ENCODE data around the gene PTPRCAP. TPM values are rescaled to one million over a fixed set of nuclear protein-coding genes. Genes with fewer than 3 reads are reported as not detected.
"Not testable (repeated sequence)": the region's sequence is repeated elsewhere in the genome, so short reads cannot be mapped to it uniquely, and the experiment has no call there.

The PTPRCAP gene
- total RNA-seq, 2 experiments from 2014 or later, result 328 to 389 TPM

GRCh38 chr11:67428052-67429001 is 9.2 kb downstream of the PTPRCAP start, which contains the start of gene RPS6KB2:
TSS of gene RPS6KB2 (plus strand) at chr11:67428494. CDS start at chr11:67428546, 52 bp downstream.
- peak within 1 kb of the TSS; percentile 94 for H3K27ac Mint-ChIP-seq
- H3K4me1 Mint-ChIP-seq, result peaks cover 60% of the 10 kb centered on the region
- H3K36me3 Mint-ChIP-seq (ENCODE audit: low read depth), result peaks cover 23% of the 10 kb centered on the region
- DNase-seq, result peak; percentile 100
- CTCF ChIA-PET, result interaction anchor here (0.8 to 2.6 kb wide), 6 partner anchors 9 to 40 kb away, joined by 3 to 14 read pairs (median 3); partner anchors contain the start of genes PTPRCAP, TBC1D10C and TMEM134
- no peaks in the 10 kb centered on the region for H3K27me3 Mint-ChIP-seq
- H3K9me3 Mint-ChIP-seq, result no peaks in the 10 kb centered on the region
- H3K4me3 Mint-ChIP-seq, result peak within 1 kb of the TSS; percentile 95
- POLR2A ChIA-PET, result interaction anchor here (0.6 to 1.2 kb wide), 3 partner anchors 23 to 56 kb away, joined by 3 to 4 read pairs (median 4); no protein-coding TSS in a partner anchor

DNA sequence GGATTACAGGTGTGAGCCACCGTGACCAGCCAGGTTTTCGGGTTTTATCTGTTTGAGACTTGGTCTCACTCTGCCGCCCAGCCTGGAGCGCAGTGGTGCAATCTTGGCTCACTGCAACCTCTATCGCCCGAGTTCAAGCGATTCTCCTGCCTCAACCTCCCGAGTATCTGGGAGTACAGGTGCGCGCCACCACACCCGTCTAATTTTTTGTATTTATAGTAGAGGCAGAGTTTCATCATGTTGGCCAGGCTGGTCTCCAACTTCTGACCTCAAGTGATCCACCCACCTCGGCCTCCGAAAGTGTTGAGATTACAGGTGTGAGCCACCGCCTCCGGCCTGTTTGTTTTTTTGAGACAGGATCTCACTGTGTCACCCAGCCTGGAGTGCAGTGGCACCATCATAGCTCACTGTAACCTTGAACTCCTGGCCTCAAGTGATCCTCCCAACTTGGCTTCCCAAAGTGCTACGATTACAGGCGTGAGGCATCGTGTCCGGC is 10.1 kb downstream of the PTPRCAP start:
- CTCF ChIA-PET, result interaction anchor here (1.0 to 2.6 kb wide), 4 partner anchors 11 to 41 kb away, joined by 3 to 14 read pairs (median 4); partner anchors contain the start of genes PTPRCAP, TBC1D10C and TMEM134
- peaks cover 60% of the 10 kb centered on the region for H3K4me1 Mint-ChIP-seq
- H3K36me3 Mint-ChIP-seq (ENCODE audit: low read depth), result peaks cover 16% of the 10 kb centered on the region
- not testable (repeated sequence) for DNase-seq, H3K9me3 Mint-ChIP-seq, H3K27me3 Mint-ChIP-seq
- peak overlapping the region; percentile 95 for H3K4me3 Mint-ChIP-seq
- POLR2A ChIA-PET, result interaction anchor here (1.2 kb wide), 1 partner anchor 22 kb away, joined by 4 read pairs; no protein-coding TSS in a partner anchor
- H3K27ac Mint-ChIP-seq, result peak overlapping the region; percentile 94

DNA sequence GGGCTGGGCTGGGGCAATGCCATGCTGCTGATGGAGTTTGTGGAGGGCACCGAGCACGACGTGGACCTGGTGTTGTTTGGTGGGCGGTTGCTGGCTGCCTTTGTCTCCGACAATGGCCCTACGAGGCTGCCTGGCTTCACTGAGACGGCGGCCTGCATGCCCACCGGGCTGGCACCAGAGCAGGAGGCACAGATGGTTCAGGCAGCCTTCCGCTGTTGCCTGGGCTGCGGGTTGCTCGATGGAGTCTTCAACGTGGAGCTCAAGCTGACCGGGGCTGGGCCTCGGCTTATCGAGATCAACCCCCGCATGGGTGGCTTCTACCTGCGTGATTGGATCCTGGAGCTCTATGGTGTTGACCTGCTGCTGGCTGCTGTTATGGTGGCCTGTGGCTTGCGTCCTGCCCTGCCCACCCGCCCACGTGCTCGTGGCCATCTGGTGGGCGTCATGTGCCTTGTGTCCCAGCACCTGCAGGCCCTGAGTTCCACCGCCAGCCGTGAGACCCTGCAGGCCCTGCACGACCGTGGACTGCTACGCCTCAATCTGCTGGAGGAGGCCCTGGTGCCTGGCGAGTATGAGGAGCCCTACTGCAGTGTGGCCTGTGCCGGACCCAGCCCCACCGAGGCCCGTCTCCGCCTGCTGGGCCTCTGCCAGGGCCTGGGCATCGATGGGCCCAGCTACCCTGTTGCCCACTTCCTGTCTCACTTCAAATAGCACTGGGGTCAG is 13.4 kb downstream of the PTPRCAP start:
- no peaks in the 10 kb centered on the region for H3K9me3 Mint-ChIP-seq
- POLR2A ChIA-PET, result no interaction called here
- H3K27me3 Mint-ChIP-seq, result no peaks in the 10 kb centered on the region
- CTCF ChIA-PET, result interaction anchor here (0.7 to 3.5 kb wide), 7 partner anchors 13 to 180 kb away, joined by 3 to 18 read pairs (median 7); partner anchors contain the start of genes PPP1CA, PTPRCAP and TBC1D10C
- H3K4me3 Mint-ChIP-seq, result no peak overlapping the region
- H3K27ac Mint-ChIP-seq, result peak overlapping the region; percentile 67
- no peak for DNase-seq
- peaks cover 3% of the 10 kb centered on the region for H3K36me3 Mint-ChIP-seq (ENCODE audit: low read depth)
- H3K4me1 Mint-ChIP-seq, result peaks cover 52% of the 10 kb centered on the region

DNA sequence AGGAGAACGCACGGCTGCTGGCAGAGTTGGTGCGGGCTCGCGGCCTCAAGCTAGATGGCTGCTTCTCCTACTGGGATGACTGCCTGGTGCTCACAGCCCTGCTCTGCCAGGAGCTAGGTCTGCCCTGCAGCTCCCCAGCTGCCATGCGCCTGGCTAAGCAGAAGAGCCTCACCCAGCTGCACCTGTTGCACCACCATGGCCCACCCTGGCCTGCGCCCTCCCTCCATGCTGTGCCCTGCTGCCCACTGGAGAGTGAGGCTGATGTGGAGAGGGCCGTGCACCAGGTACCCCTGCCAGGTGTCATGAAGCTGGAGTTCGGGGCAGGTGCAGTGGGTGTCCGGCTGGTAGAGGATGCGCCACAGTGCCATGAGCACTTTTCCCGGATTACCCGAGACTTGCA is 14.0 kb downstream of the PTPRCAP start:
- CTCF ChIA-PET, result interaction anchor here (1.3 to 3.5 kb wide), 3 partner anchors 12 to 22 kb away, joined by 3 to 18 read pairs (median 10); partner anchors contain the start of genes PPP1CA and PTPRCAP
- H3K4me3 Mint-ChIP-seq, result no peak overlapping the region
- H3K27ac Mint-ChIP-seq, result no peak overlapping the region
- H3K4me1 Mint-ChIP-seq, result peaks cover 52% of the 10 kb centered on the region
- no peaks in the 10 kb centered on the region for H3K9me3 Mint-ChIP-seq
- POLR2A ChIA-PET, result no interaction called here
- no peaks in the 10 kb centered on the region for H3K27me3 Mint-ChIP-seq
- peaks cover 3% of the 10 kb centered on the region for H3K36me3 Mint-ChIP-seq (ENCODE audit: low read depth)
- DNase-seq, result no peak

DNA sequence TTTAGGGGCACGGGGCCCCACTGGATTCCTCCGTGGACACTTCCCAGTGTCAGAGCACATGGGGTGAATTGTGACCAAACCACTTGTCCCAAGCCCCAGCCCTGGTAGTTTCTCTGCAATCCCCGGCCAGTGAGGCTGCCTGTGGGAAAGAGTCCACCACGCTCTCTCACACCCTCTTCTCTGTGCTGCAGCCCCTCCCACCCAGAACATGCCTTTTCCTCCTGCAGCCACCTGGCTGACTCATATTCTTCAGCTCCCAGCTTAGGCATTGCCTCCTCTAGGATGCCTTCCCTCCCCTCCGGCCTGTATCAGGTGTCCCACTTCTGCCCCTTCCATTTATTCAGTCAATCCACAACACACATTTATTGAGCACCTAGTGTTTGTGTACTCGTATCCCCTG is 14.6 kb downstream of the PTPRCAP start:
- H3K27ac Mint-ChIP-seq, result peak overlapping the region; percentile 42
- H3K36me3 Mint-ChIP-seq (ENCODE audit: low read depth), result peaks cover 3% of the 10 kb centered on the region
- no peak for DNase-seq
- H3K9me3 Mint-ChIP-seq, result no peaks in the 10 kb centered on the region
- no peak overlapping the region for H3K4me3 Mint-ChIP-seq
- ChIA-PET CTCF (interaction anchor here (1.3 to 3.5 kb wide), 3 partner anchors 12 to 21 kb away, joined by 3 to 18 read pairs (median 10); partner anchors contain the start of genes PPP1CA and PTPRCAP), POLR2A (no interaction called here)
- H3K27me3 Mint-ChIP-seq, result no peaks in the 10 kb centered on the region
- H3K4me1 Mint-ChIP-seq, result peaks cover 56% of the 10 kb centered on the region

GRCh38 chr11:67421430-67422031 is 16.0 kb downstream of the PTPRCAP start:
- CTCF ChIA-PET, result interaction anchor here (1.1 to 2.4 kb wide), 4 partner anchors 15 to 63 kb away, joined by 4 to 7 read pairs (median 4); partner anchors contain the start of genes PPP1CA and TBC1D10C
- H3K9me3 Mint-ChIP-seq, result no peaks in the 10 kb centered on the region
- peaks cover 3% of the 10 kb centered on the region for H3K36me3 Mint-ChIP-seq (ENCODE audit: low read depth)
- no peak for DNase-seq
- POLR2A ChIA-PET, result no interaction called here
- H3K4me1 Mint-ChIP-seq, result peaks cover 55% of the 10 kb centered on the region
- H3K27me3 Mint-ChIP-seq, result no peaks in the 10 kb centered on the region
- H3K4me3 Mint-ChIP-seq, result peak overlapping the region; percentile 74
- peak overlapping the region; percentile 87 for H3K27ac Mint-ChIP-seq

DNA sequence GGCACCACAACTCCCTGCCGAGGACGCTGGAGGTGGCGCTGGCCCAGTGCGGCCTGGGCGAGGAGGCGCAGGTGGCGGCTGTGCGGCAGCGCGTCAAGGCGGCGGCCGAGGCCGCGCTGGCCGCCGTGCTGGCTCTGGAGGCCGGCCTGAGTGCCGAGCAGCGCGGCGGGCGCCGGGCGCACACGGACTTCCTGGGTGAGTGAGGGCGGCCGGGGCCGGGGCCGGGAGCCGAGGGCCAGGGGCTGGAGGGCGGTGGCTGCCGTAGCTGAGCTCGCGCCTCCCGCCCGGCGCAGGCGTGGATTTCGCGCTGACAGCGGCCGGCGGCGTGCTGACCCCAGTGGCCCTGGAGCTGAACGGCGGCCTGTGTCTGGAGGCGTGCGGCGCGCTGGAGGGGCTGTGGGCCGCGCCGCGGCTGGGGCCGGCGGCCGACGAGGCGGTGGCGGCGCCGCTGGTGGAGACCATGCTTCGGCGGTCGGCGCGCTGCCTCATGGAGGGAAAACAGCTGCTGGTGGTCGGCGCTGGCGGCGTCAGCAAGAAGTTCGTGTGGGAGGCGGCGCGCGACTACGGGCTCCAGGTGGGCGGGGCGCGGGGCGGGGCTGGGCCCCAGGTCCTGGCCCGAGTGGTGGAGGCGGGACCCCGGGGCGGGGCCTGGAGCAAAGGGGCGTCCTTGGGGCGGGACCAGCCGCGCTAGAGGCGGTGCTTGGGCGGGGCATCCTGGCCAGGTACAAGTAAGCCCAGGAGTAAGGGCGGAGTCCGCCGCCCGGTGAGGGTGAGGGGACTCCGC is 16.6 kb downstream of the PTPRCAP start:
- peaks cover 3% of the 10 kb centered on the region for H3K36me3 Mint-ChIP-seq (ENCODE audit: low read depth)
- peak; percentile 96 for DNase-seq
- POLR2A ChIA-PET, result interaction anchor here (1.2 to 1.3 kb wide), 2 partner anchors 10 to 12 kb away, joined by 4 to 5 read pairs; no protein-coding TSS in a partner anchor
- CTCF ChIA-PET, result interaction anchor here (1.1 to 4.0 kb wide), 5 partner anchors 14 to 64 kb away, joined by 4 to 27 read pairs (median 5); partner anchors contain the start of genes PPP1CA, PTPRCAP and TBC1D10C
- H3K9me3 Mint-ChIP-seq, result no peaks in the 10 kb centered on the region
- peak overlapping the region; percentile 74 for H3K4me3 Mint-ChIP-seq
- H3K4me1 Mint-ChIP-seq, result peaks cover 62% of the 10 kb centered on the region
- H3K27me3 Mint-ChIP-seq, result no peaks in the 10 kb centered on the region
- peak overlapping the region; percentile 87 for H3K27ac Mint-ChIP-seq

GRCh38 chr11:67420147-67420645 is 17.3 kb downstream of the PTPRCAP start:
- ChIA-PET POLR2A (interaction anchor here (0.8 to 1.3 kb wide), 3 partner anchors 9 to 17 kb away, joined by 4 to 7 read pairs (median 5); partner anchors contain the start of gene PTPRCAP), CTCF (interaction anchor here (0.6 to 4.0 kb wide), 7 partner anchors 13 to 827 kb away, joined by 3 to 27 read pairs (median 5); partner anchors contain the start of genes CCDC87, CCS, PTPRCAP and TBC1D10C)
- peaks cover 57% of the 10 kb centered on the region for H3K4me1 Mint-ChIP-seq
- peak overlapping the region; percentile 46 for H3K27ac Mint-ChIP-seq
- H3K4me3 Mint-ChIP-seq, result peak overlapping the region; percentile 74
- peaks cover under 1% of the 10 kb centered on the region for H3K27me3 Mint-ChIP-seq
- no peak for DNase-seq
- no peaks in the 10 kb centered on the region for H3K9me3 Mint-ChIP-seq
- H3K36me3 Mint-ChIP-seq (ENCODE audit: low read depth), result peaks cover 3% of the 10 kb centered on the region

DNA sequence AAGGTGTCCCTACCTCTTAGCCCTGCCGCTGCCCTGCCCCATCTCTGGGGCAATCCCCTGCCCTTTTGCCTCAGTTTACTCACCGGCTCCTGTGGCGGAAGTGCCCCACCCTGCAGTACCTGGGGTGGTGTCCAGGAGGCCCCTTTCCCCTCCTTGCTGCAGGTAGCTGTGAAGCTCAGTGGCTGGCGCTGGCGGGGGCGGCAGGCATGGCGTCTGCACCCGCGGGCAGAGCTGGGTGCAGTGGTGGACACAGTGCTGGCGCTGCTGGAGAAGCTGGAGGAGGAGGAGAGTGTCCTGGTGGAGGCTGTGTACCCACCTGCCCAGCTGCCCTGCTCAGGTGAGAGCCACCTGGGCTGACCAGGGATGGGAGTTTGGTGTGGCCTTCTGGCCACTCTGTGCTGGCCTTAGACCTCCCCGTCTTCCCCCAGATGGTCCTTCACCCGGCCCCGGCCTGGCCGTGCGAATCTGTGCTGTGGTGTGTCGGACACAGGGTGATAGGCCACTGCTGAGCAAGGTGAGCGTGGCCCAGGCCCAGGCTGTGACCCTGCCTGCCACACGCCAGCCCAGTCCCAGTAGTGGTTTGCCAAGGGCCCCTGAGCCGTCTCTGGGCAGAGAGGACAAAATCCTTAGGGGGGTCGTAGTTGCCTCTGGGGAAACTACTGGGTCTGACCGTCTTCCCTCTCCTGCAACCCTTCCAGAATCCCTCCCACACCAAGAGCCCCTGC is 18.0 kb downstream of the PTPRCAP start:
- Mint-ChIP-seq H3K36me3 (ENCODE audit: low read depth) (peaks cover 3% of the 10 kb centered on the region), H3K27ac (peak overlapping the region; percentile 75), H3K4me3 (peak overlapping the region; percentile 74), H3K4me1 (peaks cover 52% of the 10 kb centered on the region), H3K27me3 (peaks cover 1% of the 10 kb centered on the region), H3K9me3 (no peaks in the 10 kb centered on the region)
- POLR2A ChIA-PET, result interaction anchor here (0.8 to 1.3 kb wide), 3 partner anchors 8 to 18 kb away, joined by 4 to 7 read pairs (median 5); partner anchors contain the start of gene PTPRCAP
- DNase-seq, result no peak
- CTCF ChIA-PET, result interaction anchor here (0.6 to 4.0 kb wide), 13 partner anchors 9 to 826 kb away, joined by 3 to 27 read pairs (median 4); partner anchors contain the start of genes CCDC87, CCS, PPP1CA and PTPRCAP

All from activated CD4-positive, alpha-beta T cell treated with anti-CD3 and anti-CD28 coated beads, Interleukin-2, amount 10 ng/mL, durations not matched to agents 7 days and 5 days (primary cell).